ENCODE data around the gene KCNH2. TPM values are rescaled to one million over a fixed set of nuclear protein-coding genes. Genes with fewer than 3 reads are reported as not detected.

The KCNH2 gene
- total and polyA plus RNA-seq, 10 of the 15 experiments (the other 5 are each of a cell fraction or from before 2014, with no cell fraction given): 0.04 to 0.24 (median 0.17) TPM; not detected in 6

GRCh38 chr7:151020231-151020630 is 42.1 kb upstream of the KCNH2 start:
- Histone ChIP-seq H3K36me3 (ENCODE audit: control insufficient read depth in 2 of 2, insufficient read depth in 2 of 2, low read length in 1 of 2) (no peaks in the 10 kb centered on the region), H3K9ac (ENCODE audit: control insufficient read depth, insufficient read depth, low read length) (no peak overlapping the region), H3K4me1 (ENCODE audit: control insufficient read depth, insufficient read depth, low read length) (peaks cover 2% of the 10 kb centered on the region; the same call in 1 of the 2 replicates), H3K27me3 (replicated peaks in 1 of 2; ENCODE audit: control insufficient read depth in 2 of 2, insufficient read depth in 2 of 2, low read length in 1 of 2) (peaks cover 8 to 10% of the 10 kb centered on the region in 2 experiments; a peak in 3 of 4 replicates), H3K4me3 (no peak overlapping the region), H2AFZ (ENCODE audit: control insufficient read depth, low read depth, low read length) (no peak overlapping the region), H3K4me2 (ENCODE audit: control insufficient read depth, insufficient read depth) (no peak overlapping the region), H3K9me3 (replicated peaks; ENCODE audit: control insufficient read depth, insufficient read depth, low read length) (no peaks in the 10 kb centered on the region), H3K27ac (ENCODE audit: control insufficient read depth, insufficient read depth) (no peak overlapping the region), H4K20me1 (ENCODE audit: control insufficient read depth, insufficient read depth) (no peaks in the 10 kb centered on the region), H3K79me2 (ENCODE audit: control insufficient read depth, insufficient read depth, low read length) (no peaks in the 10 kb centered on the region)
- FAIRE-seq: no peak
- RAD21 ChIA-PET (ENCODE audit: unreplicated experiment): no interaction called here
- TF ChIP-seq GABPA (IDR thresholded peaks at IDR 0.05; ENCODE audit: low read depth) (no peak), RFX5 (IDR thresholded peaks at IDR 0.05; ENCODE audit: low read depth, low read length) (no peak), POU2F2 (IDR thresholded peaks at IDR 0.05; ENCODE audit: borderline replicate concordance, low read depth, low read length) (no peak), KAT2A (conservative IDR thresholded peaks at IDR 0.05; ENCODE audit: control insufficient read depth, low read depth, low read length) (no peak), TCF7 (IDR thresholded peaks at IDR 0.05; ENCODE audit: borderline replicate concordance) (no peak), STAT3 (IDR thresholded peaks at IDR 0.05; ENCODE audit: low read depth, low read length) (no peak), FOS (IDR thresholded peaks at IDR 0.05; ENCODE audit: borderline replicate concordance, extremely low read depth, insufficient read length) (no peak), YBX1 (IDR thresholded peaks at IDR 0.05) (no peak), RUNX3 (IDR thresholded peaks at IDR 0.05; ENCODE audit: low read length) (no peak), SIN3A (IDR thresholded peaks at IDR 0.05; ENCODE audit: low read depth, low read length) (no peak), DPF2 (IDR thresholded peaks at IDR 0.05) (no peak), PAX8 (IDR thresholded peaks at IDR 0.05) (no peak), YY1 (IDR thresholded peaks at IDR 0.05; ENCODE audit: low read depth, low read length) (no peak), SPI1 (IDR thresholded peaks at IDR 0.05; ENCODE audit: borderline replicate concordance, insufficient read depth, low read depth, low read length) (no peak), RAD21 (IDR thresholded peaks at IDR 0.05; ENCODE audit: insufficient read depth, low read depth, low read length) (no peak)
- TF ChIP-seq, protein P1, sequence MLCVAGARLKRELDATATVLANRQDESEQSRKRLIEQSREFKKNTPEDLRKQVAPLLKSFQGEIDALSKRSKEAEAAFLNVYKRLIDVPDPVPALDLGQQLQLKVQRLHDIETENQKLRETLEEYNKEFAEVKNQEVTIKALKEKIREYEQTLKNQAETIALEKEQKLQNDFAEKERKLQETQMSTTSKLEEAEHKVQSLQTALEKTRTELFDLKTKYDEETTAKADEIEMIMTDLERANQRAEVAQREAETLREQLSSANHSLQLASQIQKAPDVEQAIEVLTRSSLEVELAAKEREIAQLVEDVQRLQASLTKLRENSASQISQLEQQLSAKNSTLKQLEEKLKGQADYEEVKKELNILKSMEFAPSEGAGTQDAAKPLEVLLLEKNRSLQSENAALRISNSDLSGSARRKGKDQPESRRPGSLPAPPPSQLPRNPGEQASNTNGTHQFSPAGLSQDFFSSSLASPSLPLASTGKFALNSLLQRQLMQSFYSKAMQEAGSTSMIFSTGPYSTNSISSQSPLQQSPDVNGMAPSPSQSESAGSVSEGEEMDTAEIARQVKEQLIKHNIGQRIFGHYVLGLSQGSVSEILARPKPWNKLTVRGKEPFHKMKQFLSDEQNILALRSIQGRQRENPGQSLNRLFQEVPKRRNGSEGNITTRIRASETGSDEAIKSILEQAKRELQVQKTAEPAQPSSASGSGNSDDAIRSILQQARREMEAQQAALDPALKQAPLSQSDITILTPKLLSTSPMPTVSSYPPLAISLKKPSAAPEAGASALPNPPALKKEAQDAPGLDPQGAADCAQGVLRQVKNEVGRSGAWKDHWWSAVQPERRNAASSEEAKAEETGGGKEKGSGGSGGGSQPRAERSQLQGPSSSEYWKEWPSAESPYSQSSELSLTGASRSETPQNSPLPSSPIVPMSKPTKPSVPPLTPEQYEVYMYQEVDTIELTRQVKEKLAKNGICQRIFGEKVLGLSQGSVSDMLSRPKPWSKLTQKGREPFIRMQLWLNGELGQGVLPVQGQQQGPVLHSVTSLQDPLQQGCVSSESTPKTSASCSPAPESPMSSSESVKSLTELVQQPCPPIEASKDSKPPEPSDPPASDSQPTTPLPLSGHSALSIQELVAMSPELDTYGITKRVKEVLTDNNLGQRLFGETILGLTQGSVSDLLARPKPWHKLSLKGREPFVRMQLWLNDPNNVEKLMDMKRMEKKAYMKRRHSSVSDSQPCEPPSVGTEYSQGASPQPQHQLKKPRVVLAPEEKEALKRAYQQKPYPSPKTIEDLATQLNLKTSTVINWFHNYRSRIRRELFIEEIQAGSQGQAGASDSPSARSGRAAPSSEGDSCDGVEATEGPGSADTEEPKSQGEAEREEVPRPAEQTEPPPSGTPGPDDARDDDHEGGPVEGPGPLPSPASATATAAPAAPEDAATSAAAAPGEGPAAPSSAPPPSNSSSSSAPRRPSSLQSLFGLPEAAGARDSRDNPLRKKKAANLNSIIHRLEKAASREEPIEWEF (IDR thresholded peaks at IDR 0.05; ENCODE audit: insufficient replicate concordance, low read depth, low read length): no peak
- TF ChIP-seq, protein P2, sequence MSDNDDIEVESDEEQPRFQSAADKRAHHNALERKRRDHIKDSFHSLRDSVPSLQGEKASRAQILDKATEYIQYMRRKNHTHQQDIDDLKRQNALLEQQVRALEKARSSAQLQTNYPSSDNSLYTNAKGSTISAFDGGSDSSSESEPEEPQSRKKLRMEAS (IDR thresholded peaks at IDR 0.05; ENCODE audit: low read depth, low read length): no peak
- TF ChIP-seq, protein P3, sequence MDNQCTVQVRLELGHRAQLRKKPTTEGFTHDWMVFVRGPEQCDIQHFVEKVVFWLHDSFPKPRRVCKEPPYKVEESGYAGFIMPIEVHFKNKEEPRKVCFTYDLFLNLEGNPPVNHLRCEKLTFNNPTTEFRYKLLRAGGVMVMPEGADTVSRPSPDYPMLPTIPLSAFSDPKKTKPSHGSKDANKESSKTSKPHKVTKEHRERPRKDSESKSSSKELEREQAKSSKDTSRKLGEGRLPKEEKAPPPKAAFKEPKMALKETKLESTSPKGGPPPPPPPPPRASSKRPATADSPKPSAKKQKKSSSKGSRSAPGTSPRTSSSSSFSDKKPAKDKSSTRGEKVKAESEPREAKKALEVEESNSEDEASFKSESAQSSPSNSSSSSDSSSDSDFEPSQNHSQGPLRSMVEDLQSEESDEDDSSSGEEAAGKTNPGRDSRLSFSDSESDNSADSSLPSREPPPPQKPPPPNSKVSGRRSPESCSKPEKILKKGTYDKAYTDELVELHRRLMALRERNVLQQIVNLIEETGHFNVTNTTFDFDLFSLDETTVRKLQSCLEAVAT (IDR thresholded peaks at IDR 0.05): no peak
- no peak for DNase-seq (ENCODE audit: low read depth, low spot score)
- POLR2A ChIA-PET: no interaction called here
- SMC1A ChIA-PET (ENCODE audit: uncharacterized antibody, unreplicated experiment): no interaction called here
- BruUV-seq (replicated peaks): no TSS peak
- ATAC-seq: no peak
- in situ Hi-C loops (cut with MboI): no loop called here
- intact Hi-C loops (cut with micrococcal nuclease; ENCODE audit: unreplicated experiment): no loop called here
- WGBS (ENCODE audit: insufficient coverage, insufficient replicate concordance, low lambda C conversion rate, missing lambda C conversion rate): 43% methylated on average over 5 of the region's 7 CpGs
- CTCF ChIA-PET: interaction anchor here (0.6 to 1.7 kb wide), 2 partner anchors 12 to 87 kb away, joined by 3 to 8 read pairs; no protein-coding TSS in a partner anchor
